NCI-H1436 treated with DMSO at 0.1 percent for 48 hours (cell line): Measurements from ENCODE around the gene DAB1.

ENCODE experiments used
- DNase-seq: peaks from one replicate; lab custom pipeline; 2025; lab: John Stamatoyannopoulos, UW

DAB1 gene

DNA sequence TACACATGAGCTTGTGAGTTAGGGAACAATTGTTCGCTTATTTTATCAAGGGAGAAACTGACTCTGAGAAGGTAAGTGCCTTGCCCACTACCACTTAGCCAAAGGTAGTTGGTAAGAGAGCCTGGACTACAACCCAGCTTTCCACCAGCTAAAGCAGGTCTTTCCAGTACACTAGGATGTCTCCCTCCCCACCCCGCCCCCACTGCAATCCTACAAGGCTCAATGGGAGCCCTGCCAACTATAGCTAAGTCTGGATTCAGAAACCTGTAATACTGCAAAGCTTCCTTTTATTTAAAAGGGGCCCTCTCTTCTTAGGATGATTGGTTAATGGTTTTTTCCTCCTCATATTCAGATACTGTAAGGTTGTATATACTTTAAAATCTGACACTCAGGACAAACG, 356.0 kb downstream of the DAB1 start:
- no peak for DNase-seq

DNA sequence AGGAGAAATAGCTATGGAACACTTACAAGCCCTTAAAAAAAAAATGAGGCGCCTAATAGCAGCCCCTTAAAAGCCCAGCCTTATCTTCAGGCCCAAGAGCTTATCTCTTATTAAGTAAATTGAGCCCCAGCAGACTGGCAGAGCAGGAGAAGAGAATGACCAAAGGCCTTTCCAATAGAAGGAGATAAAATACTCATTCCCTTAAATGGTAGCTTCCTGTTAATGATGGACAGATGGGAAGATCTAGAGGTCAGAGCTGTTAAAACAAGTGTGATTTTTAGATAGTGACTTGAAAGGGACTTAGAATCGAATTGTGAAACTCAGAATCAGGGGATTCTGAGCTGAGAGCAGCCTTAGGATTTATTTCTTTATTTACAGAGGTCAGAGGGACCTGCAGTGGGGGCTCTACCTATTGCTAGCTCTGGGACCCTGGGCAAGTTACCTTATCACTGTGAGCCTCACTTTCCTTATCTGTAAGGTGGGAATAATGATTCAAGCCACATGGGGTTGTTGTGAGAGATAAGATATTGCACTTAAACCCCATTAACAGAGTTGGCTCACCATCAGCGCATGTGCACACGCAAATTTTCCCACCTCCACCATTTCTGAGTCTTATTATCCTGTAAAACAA, 356.8 kb downstream of the DAB1 start:
- no peak for DNase-seq

GRCh38 chr1:57065442-57065841, 358.4 kb downstream of the DAB1 start:
- no peak for DNase-seq

DNA sequence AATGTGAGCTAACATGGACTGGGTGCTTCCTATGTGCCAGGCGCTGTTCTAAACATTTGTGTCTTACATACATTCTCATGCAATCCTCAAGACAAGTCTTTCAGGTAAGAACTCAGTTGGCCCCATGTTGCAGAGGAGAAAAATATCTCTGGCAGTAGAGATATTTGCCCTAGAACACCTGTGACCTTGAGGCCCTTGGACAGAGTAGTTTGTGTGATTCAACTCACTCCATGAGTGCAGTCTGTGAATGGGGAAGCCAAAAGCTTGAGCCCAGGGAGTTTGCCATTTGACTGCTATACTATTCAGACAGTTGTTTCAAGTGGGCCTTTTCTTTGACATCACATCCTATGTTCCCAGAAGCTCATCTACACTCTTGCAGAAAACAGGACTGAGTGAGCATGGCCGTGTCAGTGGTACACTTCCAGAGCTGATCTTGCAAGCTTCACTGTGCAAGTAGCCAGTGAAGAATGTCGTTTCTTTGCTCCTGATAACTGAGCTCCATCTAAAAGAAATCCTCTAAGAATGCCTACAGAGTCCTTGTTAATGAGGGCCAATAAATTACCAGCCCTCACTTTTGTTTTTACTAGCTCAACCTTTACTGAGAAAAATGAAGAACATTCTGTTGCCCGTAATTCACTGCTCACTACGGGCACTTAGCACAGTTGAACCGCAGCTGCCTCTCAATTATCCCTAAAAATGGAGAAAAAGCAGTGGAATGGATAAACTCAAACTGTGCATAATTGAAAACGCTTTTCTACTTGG, 359.3 kb downstream of the DAB1 start:
- DNase-seq, result no peak

DNA sequence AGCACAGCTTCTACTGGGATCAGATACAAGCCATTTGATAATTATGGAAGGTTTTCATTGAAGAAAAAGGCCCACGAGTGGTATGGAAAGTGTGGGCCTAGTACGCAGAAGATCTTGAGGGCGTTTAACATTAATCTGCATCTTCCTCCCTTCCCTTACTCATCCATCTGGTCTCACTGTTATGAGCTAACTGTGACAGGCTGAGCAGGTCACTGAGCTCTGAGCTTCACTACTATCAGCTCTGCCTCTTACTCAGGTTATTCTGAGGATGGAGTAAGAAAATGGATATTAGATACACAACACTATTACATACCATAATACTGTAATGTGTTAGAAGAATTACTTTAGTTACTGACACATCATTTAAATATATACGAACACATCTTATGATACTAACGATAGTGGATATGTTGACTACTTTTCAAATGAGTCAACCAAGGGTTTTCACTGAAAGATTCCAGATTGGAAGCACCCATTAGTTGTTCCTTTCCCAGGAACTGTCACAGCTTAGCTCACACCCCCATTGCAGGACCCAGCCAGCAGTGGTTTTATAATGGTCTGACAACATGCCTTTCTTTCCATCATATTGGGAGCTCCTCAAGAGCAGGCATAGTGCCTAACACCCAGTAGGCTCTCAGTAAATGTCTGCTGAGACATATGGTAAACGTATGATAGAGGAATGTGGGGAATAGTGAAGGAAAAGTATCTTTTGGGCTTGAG, 360.3 kb downstream of the DAB1 start:
- no peak for DNase-seq

- no peak for DNase-seq
Observed at GRCh38 chr1:57061369-57061768, 362.5 kb downstream of the DAB1 start.

DNA sequence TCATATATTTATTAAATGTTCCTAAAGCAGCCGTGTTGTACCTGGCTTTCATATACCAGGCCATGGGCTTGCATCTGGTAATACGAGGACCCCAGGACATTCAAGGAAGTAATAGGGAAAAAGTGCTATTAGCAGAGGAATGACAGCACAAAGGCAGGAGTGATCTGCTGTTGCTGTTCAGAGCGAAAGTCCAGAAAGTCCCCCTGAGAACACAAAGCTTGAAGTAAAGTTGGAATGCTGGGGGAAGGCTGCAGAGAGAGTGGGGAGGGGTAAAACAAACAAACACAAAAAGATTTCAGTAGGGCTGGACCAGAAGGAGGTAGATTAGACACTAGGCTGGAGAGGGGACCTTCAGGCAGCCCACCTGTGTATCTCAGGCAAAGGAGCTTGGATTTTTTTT, 363.4 kb downstream of the DAB1 start:
- DNase-seq, result no peak

DNA sequence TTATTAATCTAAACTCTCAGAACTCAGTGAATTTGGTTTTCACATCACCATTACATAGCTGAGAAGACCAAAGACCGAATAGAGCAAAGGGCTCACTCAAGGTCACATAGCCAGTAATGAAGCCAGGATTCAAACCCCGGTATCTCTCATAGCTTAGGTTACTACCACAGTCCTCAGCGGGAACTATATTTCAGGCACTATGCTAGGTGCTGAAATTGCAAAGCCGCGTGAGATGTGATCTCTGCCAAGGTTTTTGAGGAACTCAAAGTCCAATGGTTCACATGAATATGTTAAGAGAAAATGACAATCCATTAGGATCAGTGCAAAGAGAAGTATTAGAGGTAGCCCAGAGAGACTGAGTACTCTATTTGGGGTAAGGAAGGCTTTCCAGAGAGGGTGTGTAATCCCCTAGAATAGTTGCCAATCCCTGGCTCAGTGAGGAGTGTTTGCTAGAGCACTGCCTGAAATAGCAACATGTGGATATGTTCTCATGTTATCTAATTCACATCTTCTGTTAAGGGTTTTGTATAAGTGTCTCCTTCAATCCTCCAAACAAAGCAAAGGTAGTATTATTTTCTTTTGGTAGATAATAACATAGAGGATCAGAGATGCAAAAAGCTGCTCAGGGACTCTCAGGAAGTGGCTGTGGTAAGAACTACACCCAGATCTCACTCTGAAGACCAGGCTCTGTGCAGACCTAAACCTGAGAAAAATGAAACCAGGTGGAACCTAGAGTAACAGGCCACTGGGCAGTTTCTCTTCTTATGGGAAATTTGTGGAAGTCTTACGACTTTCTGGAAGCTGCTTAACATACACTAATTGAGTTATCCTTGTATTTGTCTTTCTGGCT, 365.0 kb downstream of the DAB1 start:
- DNase-seq, result no peak

DNA sequence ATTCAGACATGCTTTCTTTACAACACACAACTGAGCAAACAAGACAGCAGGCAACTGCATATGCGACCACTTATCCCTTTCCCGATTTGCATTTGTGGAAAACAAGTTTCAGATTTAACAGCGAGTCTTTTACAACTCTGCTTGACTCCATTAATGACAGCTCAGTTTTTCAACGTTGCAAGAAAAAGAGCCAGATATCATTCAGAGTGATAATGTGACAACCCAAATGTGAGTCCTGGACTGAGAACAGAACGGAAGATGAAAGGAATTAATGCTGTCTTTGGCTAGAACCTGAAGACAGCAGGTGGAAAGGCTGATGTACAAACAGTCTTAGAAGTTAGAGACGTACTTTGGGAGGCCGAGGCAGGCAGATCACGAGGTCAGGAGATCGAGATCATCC, 375.0 kb downstream of the DAB1 start:
- no peak for DNase-seq

- DNase-seq, result no peak
Observed at GRCh38 chr1:57046462-57046861, 377.4 kb downstream of the DAB1 start.

DNA sequence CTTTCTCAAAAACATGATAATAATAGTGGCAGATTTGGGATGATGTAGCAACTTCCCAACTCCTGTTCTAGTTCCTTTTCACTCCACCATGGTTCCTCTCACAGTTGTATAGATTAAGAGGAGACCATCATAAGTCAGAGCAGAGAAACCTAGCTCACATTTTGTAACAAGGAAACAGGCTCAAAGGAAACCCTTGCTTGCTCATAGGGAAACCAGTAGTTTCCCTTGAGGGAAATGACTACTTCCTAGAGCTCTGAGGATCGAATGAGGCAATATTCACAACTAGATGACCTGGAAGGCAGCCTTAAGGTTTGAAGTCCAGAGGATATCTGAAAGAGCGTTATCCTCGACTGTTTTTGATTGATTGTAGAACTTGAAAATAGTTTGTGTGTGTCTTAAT, 382.0 kb downstream of the DAB1 start:
- DNase-seq, result no peak

DNA sequence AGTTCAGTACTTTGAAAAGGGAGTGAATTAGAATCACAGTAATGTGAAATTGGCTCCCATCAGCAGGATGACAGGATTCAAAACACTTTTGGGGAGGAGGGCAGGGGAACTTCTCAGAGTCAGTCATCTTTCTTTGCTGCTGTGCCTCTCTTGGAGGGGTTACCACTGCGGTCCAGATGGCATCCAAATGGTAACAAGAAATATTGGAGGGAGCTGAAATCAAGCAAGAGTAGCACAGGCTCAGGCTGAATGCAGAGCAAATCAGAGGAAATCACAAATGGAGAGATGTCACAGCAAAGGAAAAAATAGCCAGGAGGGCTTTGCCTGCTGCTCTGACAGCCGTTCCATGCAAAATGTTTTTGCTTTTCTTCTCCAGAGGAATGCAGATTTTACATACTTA, 383.0 kb downstream of the DAB1 start:
- no peak for DNase-seq

DNA sequence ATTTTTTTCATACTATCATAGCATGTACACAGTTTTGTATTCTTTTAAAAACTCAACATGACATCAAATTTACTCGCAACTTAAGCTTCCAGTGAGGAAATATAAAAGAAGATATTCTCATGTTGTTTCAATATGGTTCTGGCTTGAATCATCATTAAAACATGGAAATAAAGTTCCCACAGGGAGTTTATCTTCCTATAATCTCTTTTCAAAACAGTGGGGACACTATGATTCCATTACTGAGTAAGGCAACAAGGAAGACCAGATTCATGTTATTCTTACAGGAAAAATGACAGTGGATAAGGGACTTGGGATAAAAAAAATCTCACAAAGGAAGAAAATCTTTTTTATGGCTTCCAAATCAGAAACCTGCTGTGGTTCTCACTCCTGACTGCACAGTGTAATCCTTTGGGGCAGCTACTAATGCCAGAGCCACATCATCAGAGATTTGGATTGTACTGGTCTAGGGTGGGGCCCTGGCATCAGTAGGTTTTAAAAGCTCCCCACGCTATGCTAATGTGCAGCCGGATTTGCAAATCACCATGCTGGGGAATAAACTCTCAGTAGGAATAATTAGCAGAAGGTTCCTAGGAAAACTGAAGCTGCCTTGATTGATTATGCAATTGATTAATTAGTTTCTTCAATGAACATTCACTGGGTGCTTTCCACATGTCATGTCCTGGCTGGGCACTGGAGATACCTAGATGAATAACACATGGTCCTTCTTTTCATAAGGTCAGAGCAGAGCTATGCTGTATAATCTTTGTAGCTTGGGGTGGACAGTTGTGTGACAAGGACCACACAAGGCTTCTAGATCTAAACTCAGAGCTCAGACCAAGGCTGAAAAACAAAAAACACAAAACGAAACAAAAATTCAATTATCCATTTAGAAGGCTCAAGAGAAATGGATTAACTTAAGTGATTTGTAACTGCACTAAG, 386.9 kb downstream of the DAB1 start:
- DNase-seq, result no peak

DNA sequence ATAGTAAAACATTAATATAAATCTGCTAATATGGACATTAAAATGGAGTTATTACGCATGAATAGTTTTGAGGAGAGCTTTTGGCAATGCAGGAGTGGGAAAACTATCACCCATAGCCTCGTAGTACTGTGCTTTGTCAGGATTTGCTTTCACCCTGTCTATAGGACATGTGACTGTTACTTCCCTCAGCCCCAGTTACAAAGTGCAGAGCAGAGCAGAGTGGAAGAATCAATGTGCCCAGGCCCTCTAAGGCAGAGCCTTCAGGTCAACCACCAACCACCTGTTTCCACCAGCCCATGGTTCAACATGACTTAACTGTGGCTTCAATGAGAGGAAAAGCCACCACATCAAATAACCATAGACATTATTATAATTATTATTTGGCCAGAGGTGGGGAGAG, 389.1 kb downstream of the DAB1 start:
- DNase-seq, result no peak

GRCh38 chr1:57033222-57034001, 390.4 kb downstream of the DAB1 start:
- DNase-seq, result no peak

GRCh38 chr1:57026624-57027354, 397.1 kb downstream of the DAB1 start:
- no peak for DNase-seq

DNA sequence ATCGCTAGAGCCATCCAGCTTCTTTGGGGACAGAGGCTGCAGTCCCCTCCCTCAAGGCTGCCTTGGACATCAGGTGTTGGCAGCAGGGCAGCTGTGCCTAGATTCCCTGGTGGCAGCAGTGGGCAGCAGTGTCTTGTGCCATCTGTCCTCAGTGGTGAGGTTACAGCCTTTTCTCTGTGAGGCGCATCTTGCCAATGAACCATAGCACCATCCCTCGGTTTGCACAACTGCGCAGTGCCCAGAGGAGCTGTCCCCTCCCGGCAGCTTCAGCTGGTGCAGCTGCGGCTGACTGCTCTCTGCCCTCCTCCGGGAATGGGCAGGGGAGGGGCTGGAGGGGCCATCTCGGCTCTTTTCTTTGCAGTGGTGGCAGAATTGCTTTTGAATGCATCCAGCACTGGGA, 399.0 kb downstream of the DAB1 start:
- no peak for DNase-seq

DNA sequence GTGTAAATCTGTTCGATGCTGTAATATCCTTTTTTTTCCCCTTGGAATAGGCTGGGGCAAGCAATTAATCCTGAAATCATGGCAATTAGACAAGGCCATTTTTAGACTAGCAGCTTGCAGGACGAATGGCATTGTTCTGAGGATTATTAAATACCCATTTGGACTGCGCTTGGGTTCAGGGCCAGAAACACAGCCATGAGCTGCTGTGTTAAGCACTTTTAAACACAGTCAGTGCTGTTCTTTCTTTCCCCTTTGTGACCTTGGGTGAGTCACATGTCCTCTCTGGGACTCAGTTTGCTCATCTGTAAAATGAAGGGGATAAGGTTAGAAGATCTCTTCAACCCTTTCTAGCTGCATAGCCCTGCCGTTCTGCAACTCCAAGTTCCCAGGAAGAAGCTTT, 399.4 kb downstream of the DAB1 start:
- no peak for DNase-seq

GRCh38 chr1:57020216-57020615, 403.6 kb downstream of the DAB1 start:
- no peak for DNase-seq
